Mononuclear cell (primary cell): Measurements from ENCODE around the gene PMCH. TPM values are rescaled to one million over a fixed set of nuclear protein-coding genes. Genes with fewer than 3 reads are reported as not detected.
"Not testable (repeated sequence)": the region's sequence is repeated elsewhere in the genome, so short reads cannot be mapped to it uniquely, and the experiment has no call there.

Experiments used
- H3K27me3 ChIP-seq: 2 replicates; pipeline ENCODE4 v1.6.0; 2011; ENCODE audit warnings: low read length, control low read depth; ENCODE audit not compliant: insufficient read depth
- H3K4me1 ChIP-seq: 2 replicates; pipeline ENCODE4 v1.5.1; 2011; ENCODE audit warnings: mild to moderate bottlenecking, low read length, control low read depth; ENCODE audit not compliant: insufficient read depth
- H3K4me3 ChIP-seq: 2 replicates; pipeline ENCODE4 v1.5.1; 2011; ENCODE audit warnings: mild to moderate bottlenecking, low read length, moderate library complexity
- H3K9me3 ChIP-seq: 2 replicates; pipeline ENCODE4 v1.5.1; 2011; ENCODE audit warnings: low read depth, mild to moderate bottlenecking, control low read depth, low read length
- total RNA-seq: library from RNA; depleted of rRNA; stranded (reverse); fragments of >200 nt; gene quantifications from one replicate; pipeline ENCODE4 v1.2.3, GENCODE V29; 2012

PMCH gene, protein sequence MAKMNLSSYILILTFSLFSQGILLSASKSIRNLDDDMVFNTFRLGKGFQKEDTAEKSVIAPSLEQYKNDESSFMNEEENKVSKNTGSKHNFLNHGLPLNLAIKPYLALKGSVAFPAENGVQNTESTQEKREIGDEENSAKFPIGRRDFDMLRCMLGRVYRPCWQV
- not detected for total RNA-seq

DNA sequence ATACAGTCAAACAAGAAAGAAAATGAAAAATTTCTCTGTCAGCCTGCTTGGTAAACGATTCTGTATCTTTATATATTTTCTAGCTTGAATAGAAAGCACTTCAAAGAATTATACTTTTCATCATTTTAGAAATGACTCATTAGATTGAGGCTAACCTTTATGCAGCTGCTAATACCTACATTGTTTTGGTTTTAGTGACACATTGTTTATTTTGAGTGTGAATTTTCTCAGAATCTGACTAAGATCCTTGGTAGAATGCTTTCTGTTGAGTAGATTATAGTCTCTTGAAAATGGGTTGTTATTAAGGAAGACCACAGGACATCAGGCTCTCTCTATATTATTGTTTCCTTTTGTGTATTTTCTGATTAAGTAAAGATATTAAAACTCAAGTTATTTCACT, at the start of gene PMCH:
TSS of gene PMCH (minus strand) at position 45 of the 400 bp plus-strand sequence. CDS start 63 bp downstream, outside the sequence.
- H3K4me1 ChIP-seq, result no peaks in the 10 kb centered on the region
- H3K9me3 ChIP-seq, result no peaks in the 10 kb centered on the region
- H3K4me3 ChIP-seq, result no peak within 1 kb of the TSS
- no peaks in the 10 kb centered on the region for H3K27me3 ChIP-seq

- not testable (repeated sequence) for H3K9me3 ChIP-seq, H3K4me3 ChIP-seq, H3K27me3 ChIP-seq, H3K4me1 ChIP-seq
Observed at GRCh38 chr12:102240859-102241258, 43.2 kb upstream of the PMCH start.

DNA sequence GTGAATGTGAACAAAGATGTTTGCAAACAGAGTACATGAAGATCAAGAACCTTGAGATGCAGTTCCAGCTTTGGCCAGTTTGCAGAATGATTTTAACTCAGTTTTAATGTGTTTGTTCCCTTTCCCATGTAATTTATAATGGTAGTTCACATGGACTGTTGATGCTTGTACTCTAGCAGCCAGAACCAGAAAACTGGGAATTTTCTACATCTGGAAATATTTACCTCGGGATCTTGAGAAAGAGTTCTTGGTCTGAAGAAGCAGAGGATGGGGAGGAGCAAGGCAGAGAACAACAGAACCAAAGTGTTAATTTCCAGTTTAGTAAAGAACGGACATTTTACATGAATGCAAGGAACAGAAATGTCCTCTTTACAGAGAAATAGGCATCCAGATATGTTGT, 37.0 kb upstream of the PMCH start:
- Histone ChIP-seq H3K4me1 (no peaks in the 10 kb centered on the region), H3K9me3 (no peaks in the 10 kb centered on the region), H3K4me3 (no peak overlapping the region), H3K27me3 (no peaks in the 10 kb centered on the region)

DNA sequence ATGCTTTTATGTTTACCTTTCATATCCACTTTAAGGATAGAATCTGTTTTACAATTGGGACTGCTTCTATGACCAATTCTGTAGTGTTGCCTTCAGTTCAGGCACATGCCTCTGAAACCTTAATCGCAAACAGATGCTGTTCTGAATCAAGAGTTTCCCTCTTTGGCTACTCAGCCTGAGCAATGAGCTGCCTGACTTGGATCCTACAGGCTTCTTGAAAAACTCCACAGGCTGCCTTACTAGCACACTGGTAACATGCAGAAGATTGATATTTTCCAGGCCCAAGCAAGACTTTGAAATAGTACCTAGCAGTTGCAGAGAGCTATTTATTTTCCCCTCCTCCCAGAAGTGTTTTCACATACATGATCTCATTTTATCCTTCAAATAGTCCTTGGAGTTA, 34.8 kb upstream of the PMCH start:
- Histone ChIP-seq H3K4me1 (no peaks in the 10 kb centered on the region), H3K9me3 (no peaks in the 10 kb centered on the region), H3K4me3 (no peak overlapping the region), H3K27me3 (no peaks in the 10 kb centered on the region)

DNA sequence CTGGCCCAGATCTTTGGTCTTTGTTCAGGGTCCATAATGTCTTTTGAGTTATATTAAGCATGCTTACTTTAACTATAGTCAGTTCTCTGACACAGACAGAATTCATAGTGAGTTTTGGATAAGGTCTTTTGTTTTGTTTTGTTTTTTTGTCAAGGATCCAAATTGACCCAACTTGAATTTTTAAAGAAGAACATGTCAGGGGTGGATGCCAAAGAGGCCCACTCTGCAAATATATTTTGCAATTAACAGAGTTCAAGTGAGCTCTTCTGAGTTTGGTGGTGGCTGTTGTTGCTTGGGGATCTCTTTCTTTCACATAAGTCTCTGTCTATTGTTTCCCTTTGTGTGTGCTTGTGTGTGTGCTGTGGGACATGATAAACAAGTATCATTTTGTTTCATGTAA, 34.4 kb upstream of the PMCH start:
- Histone ChIP-seq H3K4me3 (no peak overlapping the region), H3K4me1 (no peaks in the 10 kb centered on the region), H3K27me3 (no peaks in the 10 kb centered on the region), H3K9me3 (no peaks in the 10 kb centered on the region)

GRCh38 chr12:102227954-102228353, 30.3 kb upstream of the PMCH start:
- Histone ChIP-seq H3K4me3 (no peak overlapping the region), H3K27me3 (no peaks in the 10 kb centered on the region), H3K4me1 (no peaks in the 10 kb centered on the region), H3K9me3 (no peaks in the 10 kb centered on the region)

- Histone ChIP-seq H3K4me3 (no peak overlapping the region), H3K4me1 (no peaks in the 10 kb centered on the region), H3K9me3 (no peaks in the 10 kb centered on the region), H3K27me3 (no peaks in the 10 kb centered on the region)
Observed at GRCh38 chr12:102220736-102221135, 23.1 kb upstream of the PMCH start.

DNA sequence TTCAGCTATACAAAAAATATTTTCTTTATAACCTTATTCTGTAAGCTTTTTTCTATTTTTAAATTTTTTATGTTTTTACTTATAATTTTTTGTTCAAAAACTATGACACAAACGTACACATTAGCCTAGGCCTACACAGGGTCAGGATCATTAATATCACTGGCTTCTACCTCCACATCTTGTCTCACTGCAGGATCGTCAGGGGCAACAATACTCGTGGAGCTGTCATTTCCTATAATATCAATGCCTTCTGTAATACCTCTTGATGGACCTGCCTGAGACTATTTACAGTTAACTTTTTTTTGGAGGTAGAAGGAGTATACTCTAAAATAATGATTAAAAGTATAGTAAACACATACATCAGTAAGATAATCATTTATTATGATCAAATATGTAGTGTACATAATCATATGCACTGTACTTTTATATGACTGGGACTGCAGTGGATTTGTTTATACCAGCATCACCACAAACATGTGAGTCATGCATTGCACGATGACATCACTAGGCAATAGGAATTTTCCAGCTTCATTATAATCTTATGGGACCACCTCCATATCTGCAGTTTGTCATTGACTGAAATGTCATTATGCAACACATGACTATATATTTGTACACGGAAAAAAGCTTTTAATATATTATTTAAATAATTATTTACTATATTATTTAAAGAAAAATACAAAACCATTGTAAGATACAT, 18.5 kb upstream of the PMCH start:
- no peaks in the 10 kb centered on the region for H3K4me1 ChIP-seq
- no peaks in the 10 kb centered on the region for H3K9me3 ChIP-seq
- no peak overlapping the region for H3K4me3 ChIP-seq
- no peaks in the 10 kb centered on the region for H3K27me3 ChIP-seq

- Histone ChIP-seq H3K4me3 (no peak overlapping the region), H3K9me3 (no peaks in the 10 kb centered on the region), H3K4me1 (no peaks in the 10 kb centered on the region), H3K27me3 (no peaks in the 10 kb centered on the region)
Observed at GRCh38 chr12:102204025-102204424, 6.4 kb upstream of the PMCH start.

DNA sequence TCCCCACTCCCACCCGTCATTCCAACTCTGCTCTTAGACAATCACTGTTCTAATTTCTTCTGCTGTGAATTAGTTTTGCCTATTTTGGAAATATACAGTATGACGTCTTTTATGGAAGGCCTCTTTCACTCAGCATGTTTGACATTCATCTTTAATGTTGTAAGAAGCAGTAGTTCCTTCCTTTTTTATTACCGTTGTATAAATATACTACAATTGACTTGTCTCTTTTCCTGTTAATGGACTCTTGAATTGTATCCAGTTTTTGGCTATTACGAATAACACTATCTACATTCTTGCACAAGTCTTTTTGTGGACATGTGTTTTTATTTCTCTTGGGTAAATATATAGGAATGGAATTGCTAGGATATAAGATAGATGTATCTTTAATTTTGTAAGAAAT, 4.9 kb upstream of the PMCH start:
- Histone ChIP-seq H3K27me3 (no peaks in the 10 kb centered on the region), H3K9me3 (no peaks in the 10 kb centered on the region), H3K4me3 (no peak overlapping the region), H3K4me1 (no peaks in the 10 kb centered on the region)

DNA sequence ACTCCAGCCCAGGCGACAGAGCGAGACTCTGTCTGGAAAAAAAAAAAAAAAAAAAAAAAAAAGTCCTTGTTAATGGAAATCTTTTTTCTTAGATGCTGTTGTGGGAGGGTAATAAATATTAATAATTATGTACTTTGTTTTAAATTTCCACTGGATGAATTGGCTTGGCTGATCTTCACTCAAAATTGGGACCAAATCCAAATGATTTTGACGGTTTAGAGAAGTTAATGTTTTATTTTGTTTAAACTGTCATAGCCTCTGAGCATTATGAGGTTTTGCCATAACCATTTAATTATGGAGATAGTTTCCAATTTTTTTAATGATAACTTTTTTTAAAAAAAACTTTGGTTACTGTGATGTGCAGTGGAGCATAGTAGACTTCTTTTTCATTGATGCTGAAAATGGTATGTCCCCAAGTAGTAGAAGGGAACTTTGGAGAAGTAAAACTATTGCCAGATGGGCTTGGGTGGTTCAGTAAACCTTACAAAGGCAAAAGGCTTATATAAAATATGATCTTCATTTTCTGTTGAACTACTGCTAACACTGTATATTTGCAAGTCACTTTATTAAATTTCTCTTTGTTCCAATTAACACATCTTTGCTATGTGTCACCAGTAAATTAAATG, 3.9 kb upstream of the PMCH start:
- Histone ChIP-seq H3K4me3 (no peak overlapping the region), H3K4me1 (no peaks in the 10 kb centered on the region), H3K27me3 (no peaks in the 10 kb centered on the region), H3K9me3 (no peaks in the 10 kb centered on the region)

DNA sequence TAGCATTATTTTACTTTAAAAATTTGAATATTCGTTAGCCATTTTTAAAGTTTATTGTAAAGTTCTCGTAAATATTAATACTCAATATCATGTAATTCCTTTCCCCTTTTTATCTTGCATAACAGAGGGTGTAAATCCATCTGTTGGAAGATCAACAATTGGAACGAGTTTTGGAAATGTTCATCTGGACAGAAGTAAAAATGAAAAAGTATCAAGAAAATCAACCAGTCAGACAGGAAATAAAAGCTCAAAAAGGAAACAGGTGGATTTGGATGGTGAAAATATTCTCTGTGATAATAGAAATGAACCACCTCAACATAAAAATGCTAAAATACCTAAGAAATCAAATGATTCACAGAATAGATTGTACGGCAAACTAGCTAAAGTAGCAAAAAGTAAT, 1.8 kb downstream of the PMCH start:
- no peaks in the 10 kb centered on the region for H3K27me3 ChIP-seq
- no peaks in the 10 kb centered on the region for H3K9me3 ChIP-seq
- no peak overlapping the region for H3K4me3 ChIP-seq
- no peaks in the 10 kb centered on the region for H3K4me1 ChIP-seq

DNA sequence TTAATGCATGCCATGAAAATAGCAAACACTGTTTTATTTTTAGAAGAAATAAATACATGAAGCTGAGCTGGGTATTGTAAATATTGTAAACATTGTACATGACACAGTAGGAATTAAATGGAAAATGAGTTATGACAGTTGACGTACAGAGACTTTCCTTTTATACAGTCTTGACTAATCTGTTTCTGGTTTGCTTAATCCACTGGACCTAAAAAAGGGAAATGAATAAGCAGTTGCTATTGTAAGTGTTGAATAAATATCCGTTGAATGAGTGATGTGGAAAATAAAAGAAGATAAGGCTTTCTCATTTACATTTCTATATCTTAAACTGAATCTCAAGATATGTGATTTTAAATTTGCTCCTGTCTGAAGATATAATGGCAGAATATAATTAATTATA, 15.0 kb downstream of the PMCH start:
- no peak overlapping the region for H3K4me3 ChIP-seq
- no peaks in the 10 kb centered on the region for H3K27me3 ChIP-seq
- H3K9me3 ChIP-seq, result no peaks in the 10 kb centered on the region
- no peaks in the 10 kb centered on the region for H3K4me1 ChIP-seq

DNA sequence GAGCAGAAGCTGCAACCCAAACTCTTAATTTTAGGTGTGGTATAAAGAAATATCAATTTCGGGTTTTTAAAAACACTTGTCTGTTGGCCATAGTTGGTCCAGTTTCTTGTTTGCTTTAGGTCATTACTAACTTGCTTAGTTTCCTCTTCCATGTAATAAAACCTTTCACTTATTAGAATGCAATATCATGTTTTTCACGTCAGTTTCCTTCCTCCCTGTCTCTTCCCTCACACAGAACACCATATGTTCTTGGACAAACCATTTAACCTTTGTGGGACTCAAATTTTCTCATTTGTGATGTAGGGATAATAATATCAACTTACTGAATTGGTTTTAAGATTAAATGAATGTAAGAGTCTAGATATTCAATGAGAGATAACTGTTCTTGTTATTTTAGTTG, 22.9 kb downstream of the PMCH start:
- Histone ChIP-seq H3K4me1 (no peaks in the 10 kb centered on the region), H3K4me3 (no peak overlapping the region), H3K9me3 (no peaks in the 10 kb centered on the region), H3K27me3 (no peaks in the 10 kb centered on the region)

DNA sequence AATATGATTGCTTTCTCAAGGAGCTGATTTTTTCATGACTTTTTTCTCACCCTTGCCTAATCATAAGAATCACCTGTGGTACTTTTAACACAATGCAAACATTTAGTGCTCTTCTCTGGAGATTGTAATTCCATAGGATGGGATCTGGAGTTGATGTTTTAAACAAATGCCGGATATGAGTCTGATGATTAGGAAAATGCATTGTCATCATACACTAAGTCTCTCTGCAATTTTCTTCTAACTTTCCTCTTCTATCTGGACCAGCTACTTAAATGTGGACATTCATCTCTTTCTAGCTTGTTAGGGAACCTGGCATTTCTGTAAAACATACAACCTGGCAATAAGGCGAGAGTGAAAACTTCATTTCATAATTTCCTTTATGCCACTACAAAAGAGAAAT, 23.5 kb downstream of the PMCH start:
- H3K4me3 ChIP-seq, result no peak overlapping the region
- H3K27me3 ChIP-seq, result no peaks in the 10 kb centered on the region
- H3K9me3 ChIP-seq, result no peaks in the 10 kb centered on the region
- H3K4me1 ChIP-seq, result no peaks in the 10 kb centered on the region

GRCh38 chr12:102172436-102172835, 25.2 kb downstream of the PMCH start:
- no peak overlapping the region for H3K4me3 ChIP-seq
- no peaks in the 10 kb centered on the region for H3K4me1 ChIP-seq
- no peaks in the 10 kb centered on the region for H3K9me3 ChIP-seq
- no peaks in the 10 kb centered on the region for H3K27me3 ChIP-seq
